ENCODE results near the gene NEIL3. TPM values are rescaled to one million over a fixed set of nuclear protein-coding genes. Genes with fewer than 3 reads are reported as not detected.

Gene NEIL3
- total and polyA plus RNA-seq, 8 donors, result 0.29 to 9.3 (median 1.4) TPM; not detected in 2

- 55 to 76% (median 69%) methylated on average over 3 of the region's 3 CpGs for WGBS, 5 donors
- no peak for TF ChIP-seq POLR2A (IDR thresholded peaks at IDR 0.05)
- TF ChIP-seq CTCF (IDR thresholded peaks at IDR 0.05), result no peak
- TF ChIP-seq EP300 (IDR thresholded peaks at IDR 0.05), result no peak
- intact Hi-C loops (cut with DNase I; ENCODE audit: low total_unique reads), result no loop called here
Observed at GRCh38 chr4:177265729-177266128, 43.9 kb upstream of the NEIL3 start.

GRCh38 chr4:177266506-177266905 is 43.2 kb upstream of the NEIL3 start:
- intact Hi-C loops (cut with DNase I; ENCODE audit: low total_unique reads), result no loop called here
- DNase-seq, result no peak
- Histone ChIP-seq H3K4me1 (no peaks in the 10 kb centered on the region), H3K27me3 (no peaks in the 10 kb centered on the region), H3K4me3 (no peak overlapping the region), H3K36me3 (no peaks in the 10 kb centered on the region), H3K9me3 (no peaks in the 10 kb centered on the region), H3K27ac (no peak overlapping the region)
- 82 to 94% (median 86%) methylated on average over 1 of the region's 1 CpG for WGBS, 5 donors
- TF ChIP-seq CTCF (IDR thresholded peaks at IDR 0.05) (no peak), EP300 (IDR thresholded peaks at IDR 0.05) (no peak)

More at GRCh38 chr4:177265729-177266128, 43.9 kb upstream of the NEIL3 start:
- Histone ChIP-seq H3K27ac (no peak overlapping the region), H3K27me3 (no peaks in the 10 kb centered on the region), H3K36me3 (no peaks in the 10 kb centered on the region), H3K4me3 (no peak overlapping the region), H3K4me1 (no peaks in the 10 kb centered on the region), H3K9me3 (no peaks in the 10 kb centered on the region)
- no peak for DNase-seq

- WGBS, 5 donors, result 59 to 92% (median 81%) methylated on average over 3 of the region's 3 CpGs
- TF ChIP-seq CTCF (IDR thresholded peaks at IDR 0.05), result no peak
- TF ChIP-seq POLR2AphosphoS5 (IDR thresholded peaks at IDR 0.05), result no peak
- no peak for TF ChIP-seq EP300 (IDR thresholded peaks at IDR 0.05)
- TF ChIP-seq POLR2A (IDR thresholded peaks at IDR 0.05), result no peak
- H3K36me3 ChIP-seq, result no peaks in the 10 kb centered on the region
- no peak for DNase-seq
- H3K27me3 ChIP-seq, result no peaks in the 10 kb centered on the region
- no peak overlapping the region for H3K4me3 ChIP-seq
- no peaks in the 10 kb centered on the region for H3K9me3 ChIP-seq
- no peaks in the 10 kb centered on the region for H3K4me1 ChIP-seq
- no peak overlapping the region for H3K27ac ChIP-seq
- intact Hi-C loops (cut with DNase I; ENCODE audit: low total_unique reads), result no loop called here
Observed at GRCh38 chr4:177267911-177268310, 41.8 kb upstream of the NEIL3 start.

GRCh38 chr4:177271091-177271490 is 38.6 kb upstream of the NEIL3 start:
- Histone ChIP-seq H3K4me1 (no peaks in the 10 kb centered on the region), H3K4me3 (no peak overlapping the region), H3K27ac (no peak overlapping the region), H3K9me3 (no peaks in the 10 kb centered on the region), H3K36me3 (no peaks in the 10 kb centered on the region), H3K27me3 (no peaks in the 10 kb centered on the region)
- WGBS, 5 donors, result 56 to 71% (median 60%) methylated on average over 1 of the region's 1 CpG
- intact Hi-C loops (cut with DNase I; ENCODE audit: low total_unique reads), result no loop called here
- TF ChIP-seq EP300 (IDR thresholded peaks at IDR 0.05), result no peak
- no peak for TF ChIP-seq CTCF (IDR thresholded peaks at IDR 0.05)
- no peak for TF ChIP-seq POLR2A (IDR thresholded peaks at IDR 0.05)
- no peak for TF ChIP-seq POLR2AphosphoS5 (IDR thresholded peaks at IDR 0.05)
- DNase-seq, result no peak
